Osteocyte (in vitro differentiated cells): ENCODE data around the gene CEP192. TPM values are rescaled to one million over a fixed set of nuclear protein-coding genes. Genes with fewer than 3 reads are reported as not detected.
A peak's percentile ranks its signal among the peaks of the same experiment; 100 is the strongest.
"Not testable (repeated sequence)": the region's sequence is repeated elsewhere in the genome, so short reads cannot be mapped to it uniquely, and the experiment has no call there.

Experiments
- DNase-seq: peaks from one replicate; pipeline ENCODE4 v3.0.0; 2021; ENCODE audit warnings: mixed read lengths; ENCODE audit not compliant: unreplicated experiment; ENCODE audit errors: extremely low spot score
- H3K27ac Mint-ChIP-seq: one replicate; pipeline ENCODE4 v1.8.0; 2021; ENCODE audit warnings: mild to moderate bottlenecking, mixed read lengths; ENCODE audit not compliant: unreplicated experiment
- H3K27me3 Mint-ChIP-seq: one replicate; pipeline ENCODE4 v1.8.0; 2021; ENCODE audit warnings: mixed read lengths; ENCODE audit not compliant: unreplicated experiment
- H3K36me3 Mint-ChIP-seq: one replicate; pipeline ENCODE4 v1.8.0; 2021; ENCODE audit warnings: mixed read lengths; ENCODE audit not compliant: unreplicated experiment
- H3K4me1 Mint-ChIP-seq: one replicate; pipeline ENCODE4 v1.8.0; 2021; ENCODE audit warnings: mixed read lengths; ENCODE audit not compliant: unreplicated experiment
- H3K4me3 Mint-ChIP-seq: one replicate; pipeline ENCODE4 v1.8.0; 2021; ENCODE audit warnings: mild to moderate bottlenecking, moderate library complexity, mixed read lengths; ENCODE audit not compliant: unreplicated experiment
- H3K9me3 Mint-ChIP-seq: one replicate; pipeline ENCODE4 v1.8.0; 2021; ENCODE audit warnings: mixed read lengths; ENCODE audit not compliant: unreplicated experiment
- CTCF ChIP-seq: fragments of 200-600 bp; sonication (generic); IDR thresholded peaks from 2 replicates; pipeline ENCODE4 v1.5.0; 2021; ENCODE audit warnings: antibody characterized with exemption, mild to moderate bottlenecking, moderate library complexity
- total RNA-seq: library from RNA; stranded (reverse); gene quantifications from 2 replicates; pipeline ENCODE4 v1.2.1, GENCODE V29; 2021

Gene CEP192
- total RNA-seq, 1 donor from 2014 or later, result 20.4 TPM

- Mint-ChIP-seq H3K36me3 (no peaks in the 10 kb centered on the region), H3K27ac (no peak overlapping the region), H3K4me3 (no peak overlapping the region), H3K27me3 (no peaks in the 10 kb centered on the region), H3K4me1 (peaks cover 18% of the 10 kb centered on the region), H3K9me3 (no peaks in the 10 kb centered on the region)
- TF ChIP-seq CTCF, result no peak
- DNase-seq, result no peak
These were observed 4.9 kb downstream of the CEP192 start for GRCh38 chr18:12995952-12996477.

GRCh38 chr18:12996661-12997292 lies 5.6 kb downstream of the CEP192 start:
- TF ChIP-seq CTCF, result no peak
- no peak overlapping the region for H3K4me3 Mint-ChIP-seq
- DNase-seq, result no peak
- H3K4me1 Mint-ChIP-seq, result peaks cover 17% of the 10 kb centered on the region
- no peaks in the 10 kb centered on the region for H3K27me3 Mint-ChIP-seq
- H3K27ac Mint-ChIP-seq, result no peak overlapping the region
- H3K36me3 Mint-ChIP-seq, result no peaks in the 10 kb centered on the region
- no peaks in the 10 kb centered on the region for H3K9me3 Mint-ChIP-seq

DNA sequence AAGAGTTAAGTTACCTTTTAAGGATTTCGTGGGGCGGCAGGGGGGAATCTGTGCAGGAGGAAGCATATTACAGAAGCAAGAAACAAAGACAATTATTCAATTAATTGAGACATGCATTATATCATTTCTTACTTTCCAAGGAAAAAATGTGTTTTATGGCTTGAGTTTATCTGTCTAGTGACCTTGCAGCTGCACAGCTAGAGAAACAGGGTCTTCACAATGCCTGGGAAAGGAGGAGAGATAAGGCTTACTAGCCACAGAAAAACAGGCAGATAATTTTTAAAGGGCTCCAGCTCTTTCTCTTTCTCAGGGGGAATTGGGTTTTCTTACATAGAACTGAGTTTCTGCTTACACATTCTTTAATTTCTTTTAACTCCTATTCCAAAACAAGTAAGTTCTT lies 6.2 kb downstream of the CEP192 start:
- H3K27me3 Mint-ChIP-seq, H3K27ac Mint-ChIP-seq, H3K36me3 Mint-ChIP-seq, H3K4me3 Mint-ChIP-seq, H3K9me3 Mint-ChIP-seq, DNase-seq: not testable (repeated sequence)
- H3K4me1 Mint-ChIP-seq, result peaks cover 13% of the 10 kb centered on the region

- Mint-ChIP-seq H3K4me1 (peaks cover 1% of the 10 kb centered on the region), H3K27ac (no peak overlapping the region), H3K4me3 (no peak overlapping the region), H3K36me3 (no peaks in the 10 kb centered on the region), H3K27me3 (no peaks in the 10 kb centered on the region), H3K9me3 (no peaks in the 10 kb centered on the region)
- TF ChIP-seq CTCF, result no peak
- DNase-seq, result no peak
These were observed 7.3 kb downstream of the CEP192 start for GRCh38 chr18:12998332-12999060.

DNA sequence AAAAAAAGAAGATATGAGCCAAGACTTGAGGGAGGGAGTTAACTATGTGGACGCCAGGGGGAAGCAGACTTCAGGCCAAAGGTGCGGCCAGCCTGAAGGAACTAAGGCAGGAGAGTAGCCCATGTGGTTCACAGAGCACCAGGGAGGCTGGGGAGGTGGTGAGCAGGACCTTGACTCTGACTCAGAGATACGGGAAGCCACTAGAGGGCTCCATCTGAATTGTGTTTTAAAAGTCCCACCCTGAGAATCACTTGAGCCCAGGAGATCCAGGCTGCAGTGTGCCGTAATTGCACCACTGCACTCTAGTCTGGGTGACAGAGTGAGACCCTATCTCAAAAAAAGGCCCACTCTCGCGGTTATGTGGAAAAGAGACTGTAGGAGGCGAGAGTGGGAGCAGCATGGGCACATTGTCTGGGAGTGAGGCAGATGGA lies 12.3 kb downstream of the CEP192 start:
- Mint-ChIP-seq H3K27me3 (no peaks in the 10 kb centered on the region), H3K4me1 (no peaks in the 10 kb centered on the region), H3K4me3 (no peak overlapping the region), H3K9me3 (no peaks in the 10 kb centered on the region), H3K27ac (no peak overlapping the region), H3K36me3 (peaks cover 4% of the 10 kb centered on the region)
- DNase-seq, result no peak
- TF ChIP-seq CTCF, result peak; percentile 63
